ENCODE data around the gene CTBP2.
"Not testable (repeated sequence)": the region's sequence is repeated elsewhere in the genome, so short reads cannot be mapped to it uniquely, and the experiment has no call there.

The CTBP2 gene

DNA sequence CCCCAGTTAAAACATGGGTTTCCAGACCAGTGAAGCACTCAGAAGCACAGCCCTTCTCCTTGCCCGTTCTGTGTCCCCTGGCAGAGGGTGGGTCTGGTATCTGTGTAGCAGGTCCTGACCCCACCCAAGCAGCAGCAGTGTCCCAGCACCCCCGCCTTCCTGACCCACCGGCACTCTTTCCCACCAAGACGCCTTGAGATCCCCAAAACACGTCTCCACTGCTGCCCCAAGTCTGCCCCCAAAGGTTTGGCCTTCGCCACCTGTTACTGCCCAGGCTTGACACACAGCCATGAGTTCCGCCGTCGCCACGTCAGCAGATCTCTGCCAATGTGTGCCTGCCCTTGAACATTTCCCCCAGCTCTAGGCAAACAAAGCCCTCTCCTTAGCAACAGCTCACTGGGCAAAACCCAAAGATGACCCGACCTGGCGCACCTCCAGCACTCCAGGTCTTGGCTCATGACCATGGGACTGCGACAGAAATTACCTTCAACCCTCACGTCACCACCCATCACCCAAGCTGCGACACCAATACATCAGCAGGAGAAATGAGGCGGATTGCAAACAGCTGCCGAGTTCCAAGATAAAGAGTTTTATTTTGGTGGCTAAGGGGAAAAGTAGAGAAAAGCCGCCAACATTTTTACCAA lies 75.6 kb downstream of the CTBP2 start:
- no peak for DNase-seq

DNA sequence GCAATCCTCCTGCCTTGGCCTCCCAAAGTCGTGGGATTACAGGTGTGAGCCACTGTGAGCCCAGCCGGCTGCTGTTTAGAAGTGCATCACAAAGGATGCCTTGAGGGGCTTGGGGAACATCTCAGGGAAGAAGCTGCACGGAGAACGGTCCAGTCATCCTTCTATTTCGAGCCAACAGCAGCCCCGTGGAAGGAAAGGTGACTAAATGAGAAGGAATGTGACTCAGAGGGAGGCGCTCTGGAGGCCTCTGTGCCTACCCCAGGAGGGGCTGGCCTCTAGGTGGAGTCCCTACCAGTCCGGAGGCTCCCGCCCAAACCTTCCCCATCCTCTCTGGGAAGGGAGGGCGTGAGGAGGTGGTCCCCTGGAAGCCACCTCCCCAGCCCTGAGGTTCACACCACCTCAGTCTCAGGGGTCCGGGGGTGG lies 76.2 kb downstream of the CTBP2 start:
- DNase-seq, result no peak

DNA sequence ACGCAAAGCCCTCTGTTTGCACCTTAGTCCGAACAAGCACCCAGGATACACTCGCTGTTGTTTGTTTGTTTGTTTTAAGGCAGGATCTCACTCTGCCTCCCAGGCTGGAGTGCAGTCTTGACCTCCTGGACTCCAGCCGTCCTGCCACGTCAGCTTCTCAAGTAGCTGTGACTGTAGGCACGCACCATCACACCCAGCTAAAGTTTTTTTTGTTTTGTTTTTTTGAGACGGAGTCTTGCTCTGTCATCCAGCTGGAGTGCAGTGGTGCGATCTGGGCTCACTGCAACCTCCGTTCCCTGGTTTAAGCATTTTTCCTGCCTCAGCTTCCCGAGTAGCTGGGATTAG lies 76.8 kb downstream of the CTBP2 start:
- no peak for DNase-seq

DNA sequence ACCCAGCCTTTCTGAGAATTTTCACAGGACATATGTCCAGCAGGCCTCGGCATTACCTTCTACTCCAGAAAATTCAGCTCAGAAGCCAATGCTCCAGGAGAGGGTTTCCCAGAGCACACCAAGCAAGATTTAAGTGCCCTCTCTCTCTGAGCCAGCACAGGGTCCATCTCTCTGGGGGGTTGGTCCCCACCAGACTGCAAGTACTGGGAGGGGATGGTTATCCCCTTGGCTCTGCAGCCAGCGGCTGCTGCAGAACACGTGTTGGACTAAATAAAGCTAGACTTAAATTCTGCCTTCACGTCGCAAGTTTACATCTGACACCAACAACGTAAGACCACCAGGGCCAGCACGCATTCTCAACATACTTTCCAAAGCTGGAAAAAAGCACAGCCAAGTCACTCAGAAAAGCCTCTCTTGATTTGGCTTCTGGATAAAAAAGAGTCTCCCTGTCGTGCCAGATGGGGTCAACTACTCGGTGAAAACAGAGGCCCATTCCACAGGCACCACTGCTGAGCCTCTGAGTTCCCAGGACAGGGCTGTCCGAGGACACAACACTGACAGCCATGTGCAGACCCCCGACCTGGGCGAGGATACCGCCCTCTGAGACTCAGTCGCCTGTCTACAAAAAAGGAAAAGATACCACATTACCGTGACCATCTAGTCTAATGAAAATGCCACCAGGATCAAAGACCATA lies 77.3 kb downstream of the CTBP2 start:
- no peak for DNase-seq

DNA sequence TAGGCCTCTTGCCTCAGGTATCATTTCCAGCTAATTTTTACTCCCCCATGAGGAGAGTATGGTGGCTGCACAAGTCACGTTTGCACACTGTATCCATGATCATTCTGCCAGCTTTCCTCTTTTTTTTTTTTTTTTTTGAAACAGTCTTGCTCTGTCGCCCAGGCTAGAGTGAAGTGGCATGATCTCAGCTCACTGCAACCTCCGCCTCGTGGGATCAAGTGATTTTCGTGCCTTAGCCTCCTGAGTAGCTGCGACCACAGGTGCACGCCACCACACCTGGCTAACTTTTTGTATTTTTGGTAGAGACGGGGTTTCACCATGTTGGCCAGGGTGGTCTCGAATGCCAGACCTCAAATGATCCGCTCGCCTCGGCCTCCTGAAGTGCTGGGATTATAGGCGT lies 77.9 kb downstream of the CTBP2 start:
- not testable (repeated sequence) for DNase-seq

DNA sequence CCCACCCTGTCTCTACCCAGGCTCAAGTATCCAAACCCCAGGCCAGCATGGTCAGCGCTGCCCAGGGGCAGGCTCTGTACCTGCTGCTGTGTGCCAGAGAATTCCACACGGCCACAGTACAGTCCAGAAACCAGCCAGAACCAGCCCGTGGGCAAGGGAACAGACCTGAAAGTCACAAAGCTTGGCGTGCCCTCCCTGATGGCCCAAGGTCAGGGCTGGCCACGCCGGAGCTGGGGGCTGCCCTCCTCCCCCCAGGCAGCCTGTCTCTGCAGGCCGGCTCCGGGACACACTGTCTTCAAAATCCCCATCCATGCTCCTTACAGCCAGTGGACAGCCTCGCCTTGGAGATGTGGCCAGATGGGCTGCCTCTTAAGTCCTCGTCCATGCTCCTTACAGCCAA lies 78.4 kb downstream of the CTBP2 start:
- no peak for DNase-seq

DNA sequence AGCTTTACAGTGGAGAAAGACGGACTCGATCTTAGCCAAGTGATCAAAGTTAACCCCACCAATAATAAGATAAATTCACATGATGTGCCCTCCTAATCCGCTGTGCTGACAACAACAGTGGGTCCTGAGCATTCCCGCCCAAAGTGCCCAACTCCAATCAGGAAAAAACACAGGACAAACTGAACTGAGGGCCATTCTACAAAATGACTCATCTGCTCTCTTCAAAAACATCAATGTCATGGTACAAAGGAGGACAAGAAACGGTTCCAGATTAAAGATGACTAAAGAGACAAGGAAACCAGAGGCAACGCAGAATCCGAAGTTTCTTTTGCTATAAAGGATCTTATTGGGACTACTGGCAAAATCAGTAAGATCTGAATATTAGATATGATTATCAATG lies 79.4 kb downstream of the CTBP2 start:
- no peak for DNase-seq

DNA sequence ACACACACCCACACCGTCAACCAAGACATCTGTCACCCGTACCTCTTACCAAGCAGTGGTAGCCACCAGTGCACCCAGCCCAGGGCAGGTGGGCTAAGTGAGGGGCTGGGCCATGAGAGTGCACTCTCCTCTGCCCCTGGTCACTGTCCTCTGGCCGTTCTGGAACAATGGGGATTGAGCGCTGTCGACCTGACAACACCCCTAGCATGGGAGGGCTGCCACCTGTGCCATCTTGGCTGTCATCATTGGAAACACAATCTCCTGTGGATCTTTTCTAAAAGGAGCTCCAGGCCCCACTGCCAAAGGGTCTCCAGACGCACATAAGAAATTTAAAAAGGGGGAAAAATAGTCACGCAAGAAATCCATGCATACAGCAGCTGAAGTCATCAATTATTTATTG lies 80.1 kb downstream of the CTBP2 start:
- no peak for DNase-seq

DNA sequence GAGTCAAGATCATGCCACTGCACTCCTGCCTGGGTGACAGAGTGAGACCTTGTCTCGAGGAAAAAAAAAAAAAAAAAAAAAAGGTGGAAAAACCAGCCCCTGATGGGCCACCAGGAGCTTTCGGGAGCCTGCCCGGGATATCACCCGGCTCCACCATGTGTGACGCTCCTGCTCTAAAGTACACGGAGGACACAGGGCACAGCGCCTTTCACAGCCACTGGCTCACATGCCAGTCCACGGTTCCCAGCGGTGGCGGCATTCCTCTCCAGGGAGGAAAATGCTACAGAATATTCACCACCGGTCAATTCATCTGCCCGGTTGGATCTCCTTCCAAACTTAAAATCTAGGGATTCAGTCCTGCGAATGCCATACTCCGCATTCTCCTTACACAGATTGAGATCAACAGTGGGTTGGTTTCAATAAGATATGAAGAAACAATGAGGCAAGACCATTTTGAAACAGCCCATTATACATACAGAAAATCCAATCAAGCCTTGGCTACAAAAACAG lies 81.2 kb downstream of the CTBP2 start:
- DNase-seq, result no peak

DNA sequence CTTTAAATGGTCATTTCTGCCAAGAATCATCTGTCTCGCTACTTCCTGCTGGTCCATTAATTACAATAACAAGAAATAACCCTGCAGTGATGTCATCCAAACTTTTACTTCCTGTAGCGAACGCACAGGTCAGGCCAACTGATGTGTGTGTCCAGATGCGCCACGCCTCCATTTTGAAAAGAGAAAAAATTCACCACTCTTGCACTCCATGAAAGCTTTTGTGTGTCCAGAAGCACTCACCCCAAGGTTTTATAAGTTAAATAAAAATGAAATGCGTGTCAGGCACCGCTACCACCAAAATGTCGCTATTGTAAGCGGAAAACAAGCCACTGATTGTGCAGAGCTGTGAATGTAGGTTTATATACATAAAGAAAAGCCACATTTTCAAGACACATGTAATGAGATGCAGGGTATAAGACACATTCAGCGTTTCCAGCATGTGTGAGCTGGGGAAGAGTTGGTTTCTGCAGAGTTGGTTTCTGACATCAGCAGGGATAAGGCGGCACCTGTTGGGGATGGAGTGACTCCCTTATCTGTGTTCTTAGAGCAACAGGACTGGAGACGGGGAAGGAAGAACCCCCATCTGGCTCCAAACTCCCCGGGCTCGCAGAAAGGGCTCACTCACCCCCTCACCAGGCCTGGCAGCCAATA lies 83.3 kb downstream of the CTBP2 start:
- DNase-seq, result no peak

DNA sequence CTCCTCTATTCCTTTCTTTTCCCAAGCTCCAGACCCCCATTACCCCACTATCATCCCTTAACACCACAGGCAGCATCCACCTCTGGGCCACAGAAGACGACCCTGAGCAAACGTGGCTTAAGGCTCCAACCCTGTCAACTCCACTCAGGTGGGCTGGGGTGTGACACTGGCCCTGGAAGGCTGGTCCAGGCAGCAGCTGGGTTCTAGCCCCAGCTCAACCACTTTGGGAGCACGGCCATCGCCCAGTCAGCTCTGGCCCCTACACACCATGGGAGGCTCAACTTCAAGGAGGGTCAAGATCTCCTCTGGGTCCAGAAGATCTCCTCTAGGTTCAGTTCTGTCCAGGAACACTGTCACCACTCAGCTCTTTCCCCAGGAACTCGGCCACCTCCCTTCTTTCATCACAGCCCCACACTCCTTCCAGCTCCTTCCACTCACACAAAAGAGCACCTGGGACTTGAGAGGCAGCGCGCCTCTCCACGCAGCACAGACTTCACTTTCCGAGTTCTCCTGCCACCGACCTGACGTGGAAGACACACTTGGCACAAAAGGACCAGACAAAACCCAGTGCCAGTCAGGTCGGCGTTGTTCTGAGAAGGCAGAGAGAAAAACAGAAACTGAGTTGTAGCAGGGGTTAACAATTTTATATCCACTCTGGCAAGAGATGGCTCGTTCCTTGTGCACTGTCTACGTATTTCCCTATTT lies 84.1 kb downstream of the CTBP2 start:
- DNase-seq, result no peak

DNA sequence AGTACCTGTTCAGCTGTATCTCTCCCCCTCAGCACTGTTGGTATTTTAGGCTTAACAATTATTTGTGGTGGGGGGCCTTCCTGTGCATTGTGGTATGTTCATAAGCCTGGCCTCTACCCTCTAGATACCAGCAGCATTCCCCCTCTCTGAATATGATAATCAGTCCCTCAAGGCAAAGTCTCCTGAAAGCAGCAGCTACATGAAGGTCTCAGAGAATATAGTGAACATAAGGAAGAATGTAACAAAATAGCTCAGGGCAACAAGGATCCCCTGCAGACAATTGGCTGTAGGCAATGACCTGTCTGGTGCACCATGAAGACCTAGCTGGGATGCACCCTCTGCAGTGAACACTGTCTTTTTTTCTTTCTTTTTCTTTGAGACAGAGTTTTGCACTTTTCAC lies 86.4 kb downstream of the CTBP2 start:
- DNase-seq, result no peak

DNA sequence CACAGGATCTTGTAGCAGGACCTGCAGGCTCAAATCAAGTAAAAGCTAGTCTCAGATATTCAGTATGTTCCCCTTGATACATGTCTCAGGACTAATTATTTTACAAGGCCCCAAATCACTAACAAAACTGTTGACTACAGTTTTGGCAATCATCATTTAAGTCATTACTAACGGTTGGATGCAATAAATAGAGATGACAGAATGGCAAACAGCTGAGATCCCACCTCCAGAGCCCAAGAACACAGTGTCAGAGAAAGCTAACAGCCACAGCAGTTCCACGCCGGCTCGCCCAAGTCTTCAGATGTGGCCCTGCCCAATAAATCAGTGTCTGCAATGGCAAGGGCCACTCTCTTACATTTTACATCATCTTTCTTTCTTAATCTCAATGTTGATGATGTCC lies 87.6 kb downstream of the CTBP2 start:
- DNase-seq, result no peak

DNA sequence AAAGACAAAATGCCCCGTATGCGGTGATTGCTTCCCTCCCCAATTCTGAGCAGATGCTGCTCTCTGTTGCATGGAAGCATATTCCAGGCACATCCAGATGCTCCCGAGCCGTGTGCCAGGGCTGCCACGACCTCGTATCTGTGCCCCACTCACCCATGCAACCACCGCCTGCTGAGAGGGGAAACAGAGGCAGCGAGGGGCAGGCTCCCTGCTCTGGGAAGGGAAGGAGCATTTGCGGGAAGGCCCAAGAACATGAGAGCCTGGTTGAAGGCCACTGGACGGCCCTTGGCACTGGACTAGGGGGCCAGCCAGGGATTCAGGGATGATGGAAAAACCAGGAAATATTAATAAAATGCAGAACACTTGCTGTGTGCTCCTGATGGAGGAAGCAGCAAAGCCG lies 89.4 kb downstream of the CTBP2 start:
- no peak for DNase-seq

DNA sequence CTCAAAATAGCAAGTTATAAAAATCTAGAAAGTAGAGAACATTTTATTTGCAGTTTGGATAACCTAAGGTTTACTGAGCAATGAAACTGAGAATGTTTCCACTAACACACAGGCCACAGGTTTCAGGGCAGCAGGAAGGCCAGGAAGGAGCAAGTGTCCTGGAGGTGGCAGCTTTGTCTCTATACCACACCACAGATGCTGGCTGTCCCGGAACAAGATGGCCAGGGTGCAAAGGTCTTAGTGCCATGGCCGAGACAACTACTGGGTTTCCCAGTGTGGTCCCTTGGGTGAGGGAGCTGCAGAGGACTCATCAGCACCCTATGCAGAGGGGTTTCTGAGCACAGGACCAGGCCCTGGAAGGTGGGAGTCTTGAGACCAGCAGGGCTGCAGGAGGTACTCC lies 92.0 kb downstream of the CTBP2 start:
- no peak for DNase-seq

DNA sequence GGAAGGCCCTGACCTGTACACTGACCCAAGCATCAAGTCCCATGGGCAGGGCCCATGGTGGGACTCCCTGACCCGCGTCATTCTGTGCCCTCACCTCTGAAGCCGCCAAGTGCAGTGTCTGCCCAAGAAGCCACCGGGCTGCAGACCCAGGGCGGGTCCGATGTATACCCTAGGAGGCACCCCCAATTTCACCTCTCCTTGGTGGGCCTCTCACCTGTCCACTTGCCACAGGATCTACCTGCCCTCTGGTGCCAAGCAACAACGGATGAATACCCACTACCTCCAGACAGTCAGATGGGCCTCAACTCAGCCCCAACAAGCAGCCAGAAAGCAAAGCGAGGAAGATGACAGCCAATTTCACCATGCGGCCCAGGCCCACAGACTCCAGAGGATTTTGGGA lies 92.6 kb downstream of the CTBP2 start:
- no peak for DNase-seq

DNA sequence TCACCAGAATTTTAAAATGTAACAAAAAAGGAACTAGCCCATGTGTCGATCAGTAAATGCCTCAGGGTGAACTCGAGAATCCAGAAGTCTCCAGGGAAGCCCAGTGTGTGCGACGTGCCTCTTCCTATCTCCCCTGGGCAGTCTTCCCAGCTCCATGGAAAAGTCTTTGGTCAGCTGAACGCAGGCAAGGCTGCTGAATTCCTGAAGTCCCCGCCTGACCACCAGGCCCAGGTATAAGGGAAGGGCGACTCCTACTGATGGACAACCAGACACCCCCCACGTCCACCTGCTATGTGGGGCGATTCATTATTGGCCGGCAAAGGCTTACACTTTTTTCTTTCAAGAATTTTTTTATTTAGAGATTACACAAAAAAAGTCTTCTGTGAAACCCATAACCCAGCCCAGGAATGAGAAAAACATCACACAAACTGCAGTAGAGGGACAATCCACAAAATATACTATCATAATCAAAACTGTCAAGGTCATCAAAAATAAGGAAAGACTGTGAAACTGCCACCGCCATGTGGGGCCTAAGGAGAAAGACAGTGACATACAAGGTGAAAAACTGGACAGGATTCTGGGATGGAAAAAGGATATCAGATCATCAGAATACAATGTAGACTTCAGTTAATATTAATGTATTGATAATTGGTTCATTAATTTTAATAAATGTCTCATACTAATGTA lies 93.5 kb downstream of the CTBP2 start:
- no peak for DNase-seq

DNA sequence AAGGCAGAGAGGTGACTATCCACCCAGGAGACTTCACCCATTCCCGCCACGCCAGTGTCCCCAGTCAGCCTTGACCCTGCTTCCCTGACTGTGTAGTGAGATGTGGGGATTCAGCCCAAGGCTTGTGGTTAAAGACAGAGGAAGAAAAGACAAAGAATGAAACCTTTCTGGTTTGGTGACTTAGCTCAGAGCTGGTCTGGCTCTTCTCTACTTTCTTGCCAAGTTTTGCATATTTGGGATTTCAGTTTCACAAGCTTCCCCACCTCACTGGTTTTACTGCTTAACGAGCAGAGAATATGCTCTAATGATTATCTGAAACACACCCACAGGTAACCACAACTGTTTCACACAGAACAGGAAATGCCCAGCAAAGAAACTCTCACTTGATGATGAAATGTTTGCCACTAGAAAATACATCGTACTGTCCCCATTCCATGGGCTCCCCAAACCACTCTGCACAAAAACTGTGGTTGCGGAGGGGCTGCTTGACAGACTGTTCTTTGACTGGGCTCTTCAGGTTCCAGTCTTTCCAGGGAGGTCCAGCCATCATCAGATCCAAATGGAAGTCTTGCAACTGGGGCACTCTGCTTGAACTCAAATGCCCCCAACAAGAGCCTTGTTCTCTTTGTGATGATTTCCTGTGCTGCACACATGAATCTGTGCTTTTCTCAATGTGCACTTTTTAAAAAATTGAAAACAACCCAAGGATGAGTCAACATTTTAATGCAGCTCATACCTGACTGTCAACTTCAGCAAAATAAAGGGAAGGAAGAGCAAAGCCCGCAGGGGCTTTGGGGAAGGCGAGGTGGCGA lies 95.5 kb downstream of the CTBP2 start:
- DNase-seq, result no peak

DNA sequence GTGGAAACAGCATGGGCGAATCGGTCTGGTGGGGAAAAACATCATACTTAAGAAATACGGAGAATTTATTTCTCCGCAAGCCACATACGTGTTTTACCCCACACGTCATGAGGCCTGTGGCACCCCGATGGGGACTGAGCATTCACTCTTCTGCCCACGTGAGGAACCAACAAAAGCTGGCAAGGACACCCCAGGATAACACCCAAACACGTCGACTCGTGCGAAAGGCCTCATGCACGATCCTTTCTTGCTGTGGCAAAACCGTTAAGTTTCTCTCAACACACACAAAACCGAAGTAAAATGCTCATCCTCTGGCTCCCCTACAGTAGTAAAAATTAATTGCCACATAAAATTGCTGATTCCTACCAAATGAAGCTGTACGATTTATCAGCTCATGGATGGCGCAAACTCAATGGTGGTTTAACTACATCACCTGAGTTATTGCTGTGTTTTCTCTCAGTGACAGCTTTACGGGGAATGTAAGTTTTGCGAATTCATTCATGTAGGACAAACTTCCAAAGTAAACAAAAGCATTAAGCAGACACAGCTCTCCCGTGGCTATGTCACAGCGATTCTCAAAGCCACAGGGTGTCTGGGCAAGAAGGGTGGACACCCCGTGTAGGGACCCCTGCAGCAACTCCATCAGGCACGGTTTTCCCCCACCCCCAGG lies 97.0 kb downstream of the CTBP2 start:
- no peak for DNase-seq

DNA sequence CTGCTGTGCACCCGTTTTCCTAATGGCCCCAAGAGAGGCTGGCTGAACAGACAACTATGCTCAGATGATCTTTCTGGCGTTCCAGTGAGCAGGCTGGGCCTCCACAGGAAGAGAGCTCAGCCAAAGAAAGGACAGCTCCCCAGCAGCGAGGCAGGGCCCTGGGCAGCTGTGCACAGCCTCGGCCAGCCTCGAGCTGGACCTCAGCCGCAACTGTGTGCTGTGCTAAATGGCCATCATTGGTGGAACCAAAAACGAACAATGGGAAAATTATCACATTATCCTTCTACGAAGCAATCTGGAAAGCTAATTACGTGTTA lies 97.5 kb downstream of the CTBP2 start:
- no peak for DNase-seq

DNA sequence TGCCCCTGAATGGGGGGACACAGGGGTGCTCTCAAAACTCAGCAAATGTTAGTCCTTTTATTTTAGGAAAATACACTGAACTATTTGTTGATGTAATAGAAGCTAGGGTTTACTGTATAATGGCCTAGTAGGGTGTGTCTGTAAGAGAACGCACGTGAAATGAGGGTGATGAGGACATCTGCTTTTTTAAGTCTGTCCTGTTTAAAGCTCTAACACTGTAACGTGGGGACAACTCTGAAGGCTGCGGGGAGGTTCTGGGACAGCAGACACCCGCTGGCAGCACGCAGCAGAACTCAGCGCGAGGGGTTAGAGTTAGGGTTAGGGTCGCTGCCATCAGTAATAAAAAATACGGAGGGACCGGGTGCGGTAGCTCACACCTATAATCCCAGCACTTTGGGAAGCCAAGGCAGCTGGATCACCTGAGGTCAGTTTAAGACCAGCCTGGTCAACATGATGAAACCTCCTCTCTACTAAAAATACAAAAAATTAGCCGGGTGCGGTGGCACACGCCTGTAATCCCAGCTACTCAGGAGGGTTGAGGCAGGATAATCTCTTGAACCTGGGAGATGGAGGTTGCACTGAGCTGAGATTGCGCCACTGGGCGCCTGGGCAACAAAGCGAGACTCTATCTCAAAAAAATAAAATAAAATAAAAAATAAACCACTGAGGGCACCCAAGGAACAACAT lies 98.0 kb downstream of the CTBP2 start:
- DNase-seq, result no peak
